Measurements from ENCODE around the gene ELAPOR2.

DNA sequence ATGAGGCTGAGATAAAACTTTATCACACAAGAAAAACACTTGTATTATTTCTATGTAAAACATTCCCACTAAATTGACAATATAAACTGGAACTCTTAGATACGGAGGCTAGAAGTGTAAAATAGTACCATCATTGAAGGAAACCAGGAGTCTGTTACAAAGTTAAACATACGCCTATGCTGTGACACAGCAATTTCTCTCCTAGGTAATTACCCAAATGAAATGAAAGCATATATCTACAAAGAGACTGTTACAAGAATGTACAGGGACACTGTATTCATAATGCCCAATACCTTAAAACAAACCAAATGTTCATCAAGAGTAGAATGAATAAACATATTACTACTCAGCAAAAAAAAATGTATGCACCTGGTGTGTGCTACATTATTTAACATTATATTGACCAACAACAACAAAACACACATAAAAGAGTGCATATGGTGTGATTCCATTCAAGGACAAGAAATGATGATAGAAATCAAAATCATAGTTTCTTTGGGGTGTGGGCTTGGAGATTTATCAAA is 33.2 kb upstream of the ELAPOR2 start:
- no peak for TF ChIP-seq POLR2A (IDR thresholded peaks at IDR 0.05; ENCODE audit: low read depth, low read length)
- no peak for TF ChIP-seq POLR2AphosphoS5 (IDR thresholded peaks at IDR 0.05; ENCODE audit: low read depth, low read length)
